Endometrial microvascular endothelial cells (primary cell): ENCODE data around the gene DIP2C. TPM values are rescaled to one million over a fixed set of nuclear protein-coding genes. Genes with fewer than 3 reads are reported as not detected.
"Not testable (repeated sequence)": the region's sequence is repeated elsewhere in the genome, so short reads cannot be mapped to it uniquely, and the experiment has no call there.

ENCODE experiments used
- in situ Hi-C: cut with HindIII; loops from 2 replicates; pipeline ENCODE4 v1.10.0; 2017; ENCODE audit warnings: low sequenced_read_pairs, low pct_unique_long_range_greater_than_20kb; ENCODE audit errors: inconsistent ontology term
- total RNA-seq: library from RNA; depleted of rRNA; stranded (reverse); fragments of >200 nt; gene quantifications from one replicate; pipeline ENCODE4 v1.2.3, GENCODE V29; 2015; ENCODE audit errors: inconsistent ontology term

The DIP2C gene
- total RNA-seq, 1 donor from 2014 or later: 3.2 TPM

DNA sequence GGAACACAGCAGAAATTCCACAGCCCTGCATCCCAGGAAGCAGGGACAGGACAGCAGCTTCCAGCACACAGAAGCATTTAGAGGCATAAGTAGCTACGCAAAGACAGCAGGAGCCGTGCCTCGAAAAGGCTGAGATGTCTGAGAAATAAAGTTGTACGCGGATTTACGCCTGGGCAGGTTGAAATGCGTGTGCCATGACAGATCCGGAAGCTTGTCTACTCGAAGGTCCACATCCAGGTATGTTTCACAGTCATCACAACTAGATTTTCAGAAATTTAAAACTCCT lies 26.1 kb downstream of the DIP2C start:
- in situ Hi-C loops: no loop called here

GRCh38 chr10:662686-663465 lies 26.6 kb downstream of the DIP2C start:
- in situ Hi-C loops: no loop called here

DNA sequence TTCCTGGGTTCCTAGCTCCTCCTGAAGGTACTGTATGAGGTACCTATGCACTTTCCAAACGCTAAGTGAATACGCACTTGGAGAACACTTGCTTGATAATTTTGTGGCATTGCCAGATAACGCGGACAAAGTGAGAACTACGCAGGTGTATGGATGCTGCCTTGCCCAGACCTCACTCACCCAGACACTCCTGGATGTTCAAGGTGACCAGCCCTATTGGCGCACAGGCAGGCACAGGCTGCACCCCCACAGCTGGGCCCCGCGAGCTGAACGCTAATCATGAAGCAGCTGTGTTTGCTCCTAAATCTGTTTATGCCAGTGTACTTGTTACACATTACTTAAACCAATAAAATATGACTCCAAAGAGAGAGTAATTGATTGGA lies 27.3 kb downstream of the DIP2C start:
- in situ Hi-C loops: no loop called here

DNA sequence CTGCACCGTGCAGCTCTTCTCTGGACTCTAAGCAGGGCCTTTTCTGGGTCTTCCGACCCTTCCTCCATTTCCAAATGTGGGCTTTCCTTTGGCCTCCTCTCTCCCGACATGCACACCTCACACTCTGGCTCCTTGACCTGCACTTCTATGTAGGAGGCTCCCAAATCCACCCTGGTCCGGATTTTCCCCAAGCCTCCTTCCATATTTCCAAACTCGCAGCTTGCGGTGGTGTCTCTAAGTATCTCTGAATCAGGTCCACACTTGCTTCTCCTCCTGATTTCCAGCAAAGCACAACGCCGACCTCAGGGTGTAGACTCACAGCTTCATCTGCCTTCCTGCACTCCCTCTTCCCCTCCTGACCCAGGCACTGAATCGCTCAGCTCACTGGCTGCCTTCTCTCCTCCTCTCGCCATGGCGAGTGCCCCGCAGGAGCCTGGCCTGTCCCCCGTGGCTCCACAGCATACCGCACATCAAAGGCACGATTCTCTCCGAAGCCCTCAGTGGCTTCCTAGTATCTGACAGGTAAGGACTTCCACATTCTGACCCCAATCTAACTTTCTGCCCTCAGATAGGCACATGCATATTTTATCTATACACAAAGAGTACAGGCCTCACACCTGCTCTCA lies 27.8 kb downstream of the DIP2C start:
- in situ Hi-C loops: no loop called here

- in situ Hi-C loops: no loop called here
These were observed 28.4 kb downstream of the DIP2C start for GRCh38 chr10:660970-661596.

GRCh38 chr10:660413-660969 lies 29.0 kb downstream of the DIP2C start:
- in situ Hi-C loops: no loop called here

DNA sequence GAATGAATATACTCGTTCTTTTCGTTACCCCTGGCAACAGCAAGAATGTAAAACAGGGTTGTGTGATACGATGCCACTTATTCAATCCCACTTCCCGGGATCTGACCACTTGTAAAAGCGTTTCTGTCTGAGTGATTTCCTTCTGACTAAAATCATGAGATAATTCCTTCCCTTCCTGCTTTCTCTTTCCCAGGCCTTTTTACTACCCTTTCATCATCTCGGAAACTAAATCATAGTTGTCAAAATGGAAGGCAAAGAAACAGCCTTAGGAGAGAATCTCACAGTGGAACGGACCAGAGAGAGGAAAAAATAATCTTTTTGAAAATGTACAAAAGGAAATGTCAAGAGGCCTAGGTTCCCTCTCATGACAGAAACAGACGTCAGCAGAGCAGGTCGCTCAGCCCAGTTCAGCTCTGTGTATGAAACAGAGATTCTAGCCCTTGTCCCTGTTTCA lies 29.8 kb downstream of the DIP2C start:
- in situ Hi-C loops: no loop called here

DNA sequence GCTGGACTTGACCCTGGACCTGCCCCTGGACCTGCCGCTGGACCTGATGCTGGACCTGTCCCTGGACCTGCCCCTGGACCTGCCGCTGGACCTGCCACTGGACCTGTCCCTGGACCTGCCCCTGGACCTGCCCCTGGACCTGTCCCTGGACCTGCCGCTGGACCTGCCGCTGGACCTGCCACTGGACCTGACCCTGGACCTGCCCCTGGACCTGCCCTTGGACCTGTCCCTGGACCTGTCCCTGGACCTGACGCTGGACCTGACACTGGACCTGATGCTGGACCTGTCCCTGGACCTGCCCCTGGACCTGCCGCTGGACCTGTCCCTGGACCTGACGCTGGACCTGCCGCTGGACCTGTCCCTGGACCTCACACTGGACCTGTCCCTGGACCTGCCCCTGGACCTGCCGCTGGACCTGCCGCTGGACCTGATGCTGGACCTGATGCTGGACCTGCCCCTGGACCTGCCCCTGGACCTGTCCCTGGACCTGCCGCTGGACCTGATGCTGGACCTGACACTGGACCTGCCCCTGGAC lies 31.6 kb downstream of the DIP2C start:
- in situ Hi-C loops: not testable (repeated sequence)

DNA sequence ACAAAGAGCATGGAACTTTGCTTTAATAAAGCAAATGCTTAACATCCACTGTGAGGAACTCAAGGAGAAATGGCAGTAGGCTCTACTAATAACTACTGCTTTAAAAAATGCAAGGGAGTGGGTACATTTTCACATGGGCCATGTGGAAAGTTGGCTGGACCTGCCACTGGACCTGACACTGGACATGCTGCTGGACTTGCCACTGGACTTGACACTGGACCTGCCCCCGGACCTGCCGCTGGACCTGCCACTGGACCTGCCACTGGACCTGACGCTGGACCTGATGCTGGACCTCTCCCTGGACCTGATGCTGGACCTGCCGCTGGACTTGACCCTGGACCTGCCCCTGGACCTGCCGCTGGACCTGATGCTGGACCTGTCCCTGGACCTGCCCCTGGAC lies 32.6 kb downstream of the DIP2C start:
- in situ Hi-C loops: no loop called here

- in situ Hi-C loops: no loop called here
These were observed 34.3 kb downstream of the DIP2C start for GRCh38 chr10:655184-655583.

DNA sequence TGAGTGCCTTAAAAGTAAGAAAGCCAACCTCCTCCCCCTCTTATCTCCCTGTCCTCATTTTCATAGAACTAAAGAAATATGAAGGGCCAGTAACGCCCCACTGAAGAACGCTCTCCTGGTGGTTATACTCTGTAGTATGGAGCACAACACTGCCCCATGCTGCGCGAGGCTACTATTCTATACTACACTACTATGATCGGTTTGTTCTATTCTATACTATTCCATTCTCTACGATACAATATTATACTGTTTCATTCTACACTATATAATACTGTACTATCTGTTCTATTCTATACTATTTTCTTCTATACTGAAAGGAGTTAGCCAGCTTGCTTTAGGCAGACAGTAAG lies 34.8 kb downstream of the DIP2C start:
- in situ Hi-C loops: no loop called here

DNA sequence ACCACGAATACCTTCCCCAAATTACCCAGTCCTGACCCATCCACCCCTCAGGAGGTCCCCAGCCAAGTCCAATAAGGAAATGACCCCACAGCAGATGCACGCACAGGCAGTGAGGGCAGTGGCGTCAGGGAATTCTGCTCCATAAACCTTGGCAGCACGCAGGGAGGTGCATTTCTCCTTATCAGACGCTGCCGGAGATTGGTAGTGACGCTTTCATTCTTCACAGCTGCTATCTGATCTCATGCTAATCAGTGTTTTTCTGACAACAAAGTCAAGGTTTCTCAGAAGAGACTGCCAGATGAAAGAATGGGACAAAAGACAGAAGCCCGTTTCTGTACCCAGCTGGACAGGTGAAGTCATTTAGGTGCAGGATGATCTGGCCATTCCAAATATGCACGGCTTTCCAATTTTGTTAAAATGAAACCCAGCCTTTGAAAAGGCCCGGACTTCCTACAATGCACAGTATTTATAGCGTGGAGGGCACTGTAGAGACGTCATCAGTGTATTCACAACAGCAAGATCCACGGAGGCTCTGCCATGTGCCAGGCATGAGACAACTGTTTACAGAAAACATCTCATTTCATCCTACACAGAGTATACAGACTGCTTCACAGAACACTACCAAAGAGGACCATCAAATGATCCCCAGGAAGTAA lies 35.3 kb downstream of the DIP2C start:
- in situ Hi-C loops: no loop called here

GRCh38 chr10:652832-653459 lies 36.5 kb downstream of the DIP2C start:
- in situ Hi-C loops: not testable (repeated sequence)

DNA sequence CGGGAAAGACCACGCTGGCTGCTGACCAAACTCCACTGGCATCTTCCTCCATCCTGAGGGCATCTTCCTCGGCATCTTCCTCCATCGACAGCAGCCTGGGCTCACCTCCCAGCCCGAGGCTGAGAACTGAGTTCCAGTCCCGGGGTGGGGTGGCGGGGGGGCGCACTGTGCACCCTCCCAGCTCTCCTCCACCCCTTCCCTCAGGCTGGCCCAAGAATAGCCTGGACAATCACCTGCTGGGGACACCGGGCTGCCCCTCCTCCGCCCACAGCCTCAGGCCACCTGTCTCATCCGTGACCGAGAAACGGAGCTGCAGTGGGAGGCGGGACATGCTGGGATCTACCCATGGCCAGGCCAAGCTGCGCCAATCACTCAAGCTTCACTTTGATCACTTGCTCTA lies 37.2 kb downstream of the DIP2C start:
- in situ Hi-C loops: no loop called here

DNA sequence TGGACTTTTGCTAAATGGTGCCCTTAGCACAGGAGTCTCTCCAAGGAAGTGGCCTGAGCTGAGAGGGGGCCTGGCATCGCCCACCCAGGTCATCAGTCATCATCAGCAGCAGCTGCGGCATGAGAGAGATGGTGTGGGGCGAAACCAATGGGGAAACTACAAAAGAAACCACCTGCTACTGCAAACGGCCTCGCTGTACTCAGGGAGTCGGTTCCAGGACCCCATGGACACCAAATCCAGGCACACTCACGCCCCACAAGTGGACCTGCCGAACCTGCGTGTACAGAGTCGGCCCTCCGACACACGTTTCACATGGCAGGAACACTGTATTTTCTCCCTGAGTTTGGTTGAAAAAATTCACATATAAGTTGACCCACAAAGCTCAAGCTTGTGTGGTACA lies 37.8 kb downstream of the DIP2C start:
- in situ Hi-C loops: no loop called here

DNA sequence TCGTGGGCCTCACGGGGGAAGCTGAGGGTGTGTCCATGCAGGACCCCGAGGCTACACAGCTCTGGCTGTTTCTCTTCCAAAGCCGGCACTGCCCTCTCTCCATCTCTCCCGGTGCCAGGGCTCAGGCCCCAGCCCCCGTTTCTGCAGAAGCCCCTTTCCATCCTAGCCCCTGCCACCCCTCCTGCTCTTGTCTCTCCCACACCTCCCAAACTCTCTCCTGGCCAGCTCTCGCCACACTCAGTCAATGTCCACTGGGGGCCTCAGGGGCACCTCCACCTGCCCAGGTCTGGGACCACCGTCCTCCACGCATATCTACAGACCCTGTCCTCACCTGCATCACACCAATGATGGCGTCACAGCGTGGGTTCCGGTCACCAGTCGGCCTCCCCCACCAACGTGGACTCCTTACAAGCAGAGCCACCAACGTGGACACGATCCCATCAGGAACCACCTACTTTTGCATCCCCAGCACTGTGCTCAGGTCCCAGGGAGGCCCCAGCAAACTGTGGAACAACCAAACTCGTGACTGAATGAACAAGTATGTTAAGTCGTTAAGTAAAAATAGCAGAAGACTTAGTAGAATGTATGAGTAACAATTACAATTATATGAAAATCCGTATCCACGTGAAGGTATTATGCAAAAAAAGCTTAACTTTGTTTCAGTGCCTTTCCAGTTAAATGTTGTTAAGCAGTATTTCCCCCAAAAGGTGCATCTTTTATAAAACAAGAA lies 38.4 kb downstream of the DIP2C start:
- in situ Hi-C loops: no loop called here

GRCh38 chr10:650441-650851 lies 39.0 kb downstream of the DIP2C start:
- in situ Hi-C loops: no loop called here

GRCh38 chr10:649798-650440 lies 39.5 kb downstream of the DIP2C start:
- in situ Hi-C loops: no loop called here
